ENCODE measurements around the gene GLYATL1. TPM values are rescaled to one million over a fixed set of nuclear protein-coding genes. Genes with fewer than 3 reads are reported as not detected.

GLYATL1 gene
- total RNA-seq, 1 experiment from 2014 or later: not detected

- intact Hi-C loops (cut with micrococcal nuclease; ENCODE audit: unreplicated experiment) (no loop called here), in situ Hi-C loops (cut with HindIII; ENCODE audit: low pct_unique_long_range_greater_than_20kb, low sequenced_read_pairs) (no loop called here)
- ChIA-PET CTCF (no interaction called here), POLR2A (interaction anchor here (0.5 kb wide), 1 partner anchor 690 kb away, joined by 3 read pairs; no protein-coding TSS in a partner anchor)
- H3K9me3 ChIP-seq (ENCODE audit: control insufficient read depth, insufficient read depth, low read depth, low read length): no peaks in the 10 kb centered on the region
- TF ChIP-seq REST (IDR thresholded peaks at IDR 0.05; ENCODE audit: insufficient read depth in 1 of 2, low read depth in 2 of 2, low read length in 1 of 2) (no peak), TCF7L2 (IDR thresholded peaks at IDR 0.05; ENCODE audit: low read depth, low read length) (no peak), POLR2AphosphoS5 (IDR thresholded peaks at IDR 0.05; ENCODE audit: low read depth, low read length) (no peak), CTCF (IDR thresholded peaks at IDR 0.05) (no peak), SIN3A (IDR thresholded peaks at IDR 0.05; ENCODE audit: borderline replicate concordance, insufficient read depth, low read depth, low read length) (no peak)
- H3K36me3 ChIP-seq (ENCODE audit: control insufficient read depth, insufficient read depth, low read length): no peaks in the 10 kb centered on the region
- H3K4me3 ChIP-seq (ENCODE audit: low read depth in 2 of 2, low read length in 2 of 2): no peak overlapping the region
- BruUV-seq (replicated peaks): no TSS peak
- no peaks in the 10 kb centered on the region for H3K27me3 ChIP-seq (ENCODE audit: control insufficient read depth, insufficient read depth, low read length)
- H3K4me1 ChIP-seq (ENCODE audit: control insufficient read depth, insufficient read depth, low read length): no peaks in the 10 kb centered on the region
- DNase-seq (ENCODE audit: low read depth, low spot score): no peak
- no peak for ATAC-seq
- H3K27ac ChIP-seq (ENCODE audit: low read length): no peak overlapping the region
Observed at GRCh38 chr11:58934945-58935513, 4.3 kb upstream of the GLYATL1 start.

- H3K27ac ChIP-seq (ENCODE audit: low read length): no peak overlapping the region
- H3K4me1 ChIP-seq (ENCODE audit: control insufficient read depth, insufficient read depth, low read length): no peaks in the 10 kb centered on the region
- intact Hi-C loops (cut with micrococcal nuclease; ENCODE audit: unreplicated experiment): no loop called here
- TF ChIP-seq REST (IDR thresholded peaks at IDR 0.05; ENCODE audit: insufficient read depth in 1 of 2, low read depth in 2 of 2, low read length in 1 of 2): no peak
- TF ChIP-seq SIN3A (IDR thresholded peaks at IDR 0.05; ENCODE audit: borderline replicate concordance, insufficient read depth, low read depth, low read length): no peak
- no peak for TF ChIP-seq POLR2AphosphoS5 (IDR thresholded peaks at IDR 0.05; ENCODE audit: low read depth, low read length)
- no peak for TF ChIP-seq CTCF (IDR thresholded peaks at IDR 0.05)
- no peak for TF ChIP-seq TCF7L2 (IDR thresholded peaks at IDR 0.05; ENCODE audit: low read depth, low read length)
- H3K9me3 ChIP-seq (ENCODE audit: control insufficient read depth, insufficient read depth, low read depth, low read length): no peaks in the 10 kb centered on the region
- in situ Hi-C loops (cut with HindIII; ENCODE audit: low pct_unique_long_range_greater_than_20kb, low sequenced_read_pairs): no loop called here
- ChIA-PET POLR2A (no interaction called here), CTCF (no interaction called here)
- no peaks in the 10 kb centered on the region for H3K36me3 ChIP-seq (ENCODE audit: control insufficient read depth, insufficient read depth, low read length)
- no peak overlapping the region for H3K4me3 ChIP-seq (ENCODE audit: low read depth in 2 of 2, low read length in 2 of 2)
- ATAC-seq (no peak), DNase-seq (ENCODE audit: low read depth, low spot score) (no peak)
- no peaks in the 10 kb centered on the region for H3K27me3 ChIP-seq (ENCODE audit: control insufficient read depth, insufficient read depth, low read length)
- BruUV-seq (replicated peaks): no TSS peak
Observed at GRCh38 chr11:58938398-58938797, 890 bp upstream of the GLYATL1 start.
